ENCODE results near the gene RCSD1.

RCSD1 gene

GRCh38 chr1:167640051-167640450, 10.0 kb downstream of the RCSD1 start:
- no peak for TF ChIP-seq POLR2AphosphoS5 (IDR thresholded peaks at IDR 0.05; ENCODE audit: low read depth)
- TF ChIP-seq SPI1 (IDR thresholded peaks at IDR 0.05; ENCODE audit: borderline replicate concordance, low read depth), result no peak
- TF ChIP-seq GABPA (IDR thresholded peaks at IDR 0.05; ENCODE audit: low read depth), result no peak
- no peak for TF ChIP-seq REST (IDR thresholded peaks at IDR 0.05; ENCODE audit: insufficient replicate concordance, low read depth)
- TF ChIP-seq CTCF (IDR thresholded peaks at IDR 0.05; ENCODE audit: insufficient read depth, low read length), result no peak
- Histone ChIP-seq H3K4me3 (replicated peaks; ENCODE audit: insufficient read depth, low read length) (no peak overlapping the region), H3K27me3 (ENCODE audit: insufficient read depth, poor library complexity, severe bottlenecking) (no peaks in the 10 kb centered on the region), H3K27ac (replicated peaks) (no peak overlapping the region)
- no peak for DNase-seq (ENCODE audit: low read depth in 1 of 2, low spot score in 1 of 2)

- no peak for DNase-seq (ENCODE audit: low read depth in 1 of 2, low spot score in 1 of 2)
- TF ChIP-seq POLR2AphosphoS5 (IDR thresholded peaks at IDR 0.05; ENCODE audit: low read depth) (no peak; the same call in 1 of the 2 replicates), REST (IDR thresholded peaks at IDR 0.05; ENCODE audit: insufficient replicate concordance, low read depth) (no peak), SPI1 (IDR thresholded peaks at IDR 0.05; ENCODE audit: borderline replicate concordance, low read depth) (no peak), GABPA (IDR thresholded peaks at IDR 0.05; ENCODE audit: low read depth) (no peak)
- Histone ChIP-seq H3K27me3 (ENCODE audit: insufficient read depth, poor library complexity, severe bottlenecking) (no peaks in the 10 kb centered on the region), H3K27ac (replicated peaks) (no peak overlapping the region; the same call in 1 of the 2 replicates), H3K4me3 (replicated peaks; ENCODE audit: insufficient read depth, low read length) (no peak overlapping the region)
These were observed 11.9 kb downstream of the RCSD1 start for GRCh38 chr1:167641786-167642500.

GRCh38 chr1:167642501-167642826, 12.4 kb downstream of the RCSD1 start:
- no peak overlapping the region for H3K27ac ChIP-seq (replicated peaks)
- H3K27me3 ChIP-seq (ENCODE audit: insufficient read depth, poor library complexity, severe bottlenecking), result no peaks in the 10 kb centered on the region
- TF ChIP-seq GABPA (IDR thresholded peaks at IDR 0.05; ENCODE audit: low read depth) (no peak), SPI1 (IDR thresholded peaks at IDR 0.05; ENCODE audit: borderline replicate concordance, low read depth) (no peak), REST (IDR thresholded peaks at IDR 0.05; ENCODE audit: insufficient replicate concordance, low read depth) (no peak), CTCF (IDR thresholded peaks at IDR 0.05; ENCODE audit: insufficient read depth, low read length) (no peak), POLR2AphosphoS5 (IDR thresholded peaks at IDR 0.05; ENCODE audit: low read depth) (no peak; the same call in 1 of the 2 replicates)
- DNase-seq (ENCODE audit: low read depth in 1 of 2, low spot score in 1 of 2), result no peak
- H3K4me3 ChIP-seq (replicated peaks; ENCODE audit: insufficient read depth, low read length), result no peak overlapping the region
